DND-41 (cell line): ENCODE results near the gene ZSWIM6.

Source experiments
- ATAC-seq: fragments of 200-7000 bp; cut with Tn5 transposase; 3 replicates; pipeline ENCODE4 v1.9.1; 2021; ENCODE audit warnings: low read depth; ENCODE audit not compliant: insufficient read depth
- DNase-seq: peaks from one replicate; pipeline ENCODE4 v3.0.0-alpha.2; 2020
- H2AFZ ChIP-seq: 2 replicates; pipeline ENCODE4 v1.6.0; 2012; ENCODE audit warnings: low read depth, low read length
- H3K27ac ChIP-seq: 2 replicates; pipeline ENCODE4 v1.5.1; 2012; ENCODE audit warnings: low read length, inconsistent platforms
- H3K27me3 ChIP-seq: fragments of 200-600 bp; sonication (generic); 2 replicates; pipeline ENCODE4 v1.6.0; 2012; ENCODE audit warnings: low read length, mild to moderate bottlenecking, inconsistent platforms; ENCODE audit not compliant: insufficient read depth, poor library complexity
- H3K36me3 ChIP-seq: 2 replicates; pipeline ENCODE4 v1.5.1; 2012; ENCODE audit warnings: low read length, inconsistent platforms; ENCODE audit not compliant: insufficient read depth
- H3K4me1 ChIP-seq: 2 replicates; pipeline ENCODE4 v1.5.1; 2012; ENCODE audit warnings: mild to moderate bottlenecking, low read length; ENCODE audit not compliant: insufficient read depth
- H3K4me2 ChIP-seq: 2 replicates; pipeline ENCODE4 v1.6.0; 2012; ENCODE audit warnings: mild to moderate bottlenecking, moderate library complexity, low read length, inconsistent platforms; ENCODE audit not compliant: insufficient read depth
- H3K4me3 ChIP-seq, 2 experiments: fragments of 200-600 bp in 1 of 2; shearing (Covaris generic) in 1 of 2; 2 replicates each; pipeline ENCODE4 v1.5.1; 2012 to 2016; ENCODE audit warnings: inconsistent platforms in 2 of 2, low read length in 2 of 2, mild to moderate bottlenecking in 2 of 2, low read depth in 1 of 2, moderate library complexity in 1 of 2
- H3K79me2 ChIP-seq: 2 replicates; pipeline ENCODE4 v1.6.0; 2012; ENCODE audit warnings: low read length, inconsistent platforms; ENCODE audit not compliant: insufficient read depth
- H3K9ac ChIP-seq: 2 replicates; pipeline ENCODE4 v1.6.0; 2012; ENCODE audit warnings: low read depth, mild to moderate bottlenecking, inconsistent platforms, low read length, moderate library complexity
- H3K9me3 ChIP-seq: 2 replicates; pipeline ENCODE4 v1.5.1; 2012; ENCODE audit warnings: low read length, moderate library complexity, mild to moderate bottlenecking, inconsistent platforms; ENCODE audit not compliant: insufficient read depth, severe bottlenecking
- H4K20me1 ChIP-seq: 2 replicates; pipeline ENCODE4 v1.6.0; 2012; ENCODE audit warnings: low read length; ENCODE audit not compliant: insufficient read depth
- CTCF ChIP-seq: IDR thresholded peaks from 2 replicates; pipeline ENCODE4 v1.5.1; 2012; ENCODE audit warnings: borderline replicate concordance, low read length, moderate library complexity, mild to moderate bottlenecking; ENCODE audit not compliant: poor library complexity, severe bottlenecking; ENCODE audit errors: extremely low read depth
- EZH2 ChIP-seq: IDR thresholded peaks from 3 replicates; pipeline ENCODE4 v1.6.1; 2012; ENCODE audit warnings: borderline replicate concordance, low read depth, mild to moderate bottlenecking, moderate library complexity, low read length, inconsistent platforms; ENCODE audit not compliant: severe bottlenecking

The ZSWIM6 gene

GRCh38 chr5:61293071-61293470, 39.0 kb upstream of the ZSWIM6 start:
- H3K9me3 ChIP-seq: no peaks in the 10 kb centered on the region
- H3K9ac ChIP-seq: no peak overlapping the region
- no peak overlapping the region for H3K4me3 ChIP-seq
- no peaks in the 10 kb centered on the region for H3K27me3 ChIP-seq
- no peak for ATAC-seq
- DNase-seq: no peak
- no peak overlapping the region for H3K27ac ChIP-seq
- H3K79me2 ChIP-seq: no peaks in the 10 kb centered on the region
- no peaks in the 10 kb centered on the region for H3K4me1 ChIP-seq
- no peak for TF ChIP-seq CTCF
- TF ChIP-seq EZH2: no peak
- H3K36me3 ChIP-seq: no peaks in the 10 kb centered on the region
- H2AFZ ChIP-seq: no peak overlapping the region
- H4K20me1 ChIP-seq: no peaks in the 10 kb centered on the region
- H3K4me2 ChIP-seq: no peak overlapping the region

- no peaks in the 10 kb centered on the region for H3K9me3 ChIP-seq
- no peaks in the 10 kb centered on the region for H3K36me3 ChIP-seq
- H3K9ac ChIP-seq: no peak overlapping the region
- no peak overlapping the region for H3K4me3 ChIP-seq
- no peaks in the 10 kb centered on the region for H3K79me2 ChIP-seq
- ATAC-seq: no peak
- H3K4me1 ChIP-seq: no peaks in the 10 kb centered on the region
- no peak overlapping the region for H3K4me2 ChIP-seq
- TF ChIP-seq EZH2: no peak
- TF ChIP-seq CTCF: no peak
- no peak overlapping the region for H3K27ac ChIP-seq
- H2AFZ ChIP-seq: no peak overlapping the region
- H4K20me1 ChIP-seq: no peaks in the 10 kb centered on the region
- no peak for DNase-seq
- H3K27me3 ChIP-seq: no peaks in the 10 kb centered on the region
Observed at GRCh38 chr5:61293873-61294272, 38.2 kb upstream of the ZSWIM6 start.

- Histone ChIP-seq H4K20me1 (no peaks in the 10 kb centered on the region), H3K36me3 (no peaks in the 10 kb centered on the region), H3K27ac (no peak overlapping the region), H3K79me2 (no peaks in the 10 kb centered on the region), H3K9ac (no peak overlapping the region), H3K27me3 (no peaks in the 10 kb centered on the region), H3K9me3 (no peaks in the 10 kb centered on the region), H3K4me1 (no peaks in the 10 kb centered on the region), H2AFZ (no peak overlapping the region), H3K4me2 (no peak overlapping the region), H3K4me3 (no peak overlapping the region)
- TF ChIP-seq CTCF (no peak), EZH2 (no peak)
- DNase-seq: no peak
- ATAC-seq: no peak
Observed at GRCh38 chr5:61295365-61295764, 36.7 kb upstream of the ZSWIM6 start.

- no peak overlapping the region for H3K4me2 ChIP-seq
- H3K27ac ChIP-seq: no peak overlapping the region
- H3K27me3 ChIP-seq: no peaks in the 10 kb centered on the region
- DNase-seq (no peak), ATAC-seq (no peak)
- no peak overlapping the region for H2AFZ ChIP-seq
- no peak overlapping the region for H3K9ac ChIP-seq
- TF ChIP-seq EZH2: no peak
- no peak for TF ChIP-seq CTCF
- H3K9me3 ChIP-seq: no peaks in the 10 kb centered on the region
- no peaks in the 10 kb centered on the region for H3K4me1 ChIP-seq
- no peaks in the 10 kb centered on the region for H3K79me2 ChIP-seq
- H3K4me3 ChIP-seq: no peak overlapping the region
- H3K36me3 ChIP-seq: no peaks in the 10 kb centered on the region
- H4K20me1 ChIP-seq: no peaks in the 10 kb centered on the region
Observed at GRCh38 chr5:61298066-61298465, 34.0 kb upstream of the ZSWIM6 start.
